ENCODE results near the gene SMAD1. TPM values are rescaled to one million over a fixed set of nuclear protein-coding genes. Genes with fewer than 3 reads are reported as not detected.

SMAD1 gene
- total and polyA plus RNA-seq, 2 of the 4 experiments (the other 2 are of a cell fraction), result 11.6 to 17.6 TPM

GRCh38 chr4:145521282-145521681 lies 39.6 kb downstream of the SMAD1 start:
- intact Hi-C loops (cut with micrococcal nuclease), result no loop called here
- no peak for DNase-seq
- in situ Hi-C loops (cut with MboI; ENCODE audit: low sequenced_read_pairs), result no loop called here
- Histone ChIP-seq H2BK5ac (ENCODE audit: low read depth, low read length, poor library complexity, severe bottlenecking) (no peak overlapping the region), H3K4me2 (ENCODE audit: low read depth, low read length) (no peak overlapping the region), H2BK20ac (ENCODE audit: low read depth, low read length) (no peak overlapping the region), H4K8ac (ENCODE audit: low read depth in 2 of 2, low read length in 2 of 2) (no peak overlapping the region), H3K56ac (ENCODE audit: extremely low read depth, insufficient read depth, low read length) (no peak overlapping the region), H4K5ac (ENCODE audit: low read depth, low read length) (no peak overlapping the region), H2AK9ac (replicated peaks; ENCODE audit: low read depth, low read length, poor library complexity) (no peak overlapping the region), H2BK120ac (ENCODE audit: low read depth, low read length) (no peak overlapping the region), H2AFZ (replicated peaks; ENCODE audit: low read length, poor library complexity) (no peak overlapping the region), H4K20me1 (ENCODE audit: insufficient read depth, low read length) (no peaks in the 10 kb centered on the region), H2AK5ac (ENCODE audit: low read depth, low read length) (no peak overlapping the region), H3K4ac (ENCODE audit: low read depth, low read length) (no peak overlapping the region), H3K23ac (ENCODE audit: low read depth, low read length) (no peak overlapping the region), H3K27ac (ENCODE audit: insufficient read depth, low read length) (no peak overlapping the region), H3K18ac (ENCODE audit: low read depth, low read length) (no peak overlapping the region), H3K27me3 (ENCODE audit: control insufficient read depth, insufficient read depth, low read length) (no peaks in the 10 kb centered on the region), H3K79me1 (ENCODE audit: low read depth in 1 of 2, low read length in 2 of 2) (peaks cover 7 to 16% of the 10 kb centered on the region in 2 experiments; a peak in 3 of 4 replicates), H4K91ac (ENCODE audit: insufficient read depth, low read depth, low read length) (no peak overlapping the region), H3K9me1 (ENCODE audit: insufficient read depth, low read length) (no peaks in the 10 kb centered on the region; the same call in 1 of the 2 replicates), H3K36me3 (ENCODE audit: control insufficient read depth, insufficient read depth, low read length) (0 out of 2 replicates have a peak, but pooled peaks cover 3% of the 10 kb centered on the region), H3K9me3 (ENCODE audit: control insufficient read depth, insufficient read depth, low read length) (no peaks in the 10 kb centered on the region), H3K9ac (ENCODE audit: low read depth, low read length) (no peak overlapping the region), H2BK15ac (ENCODE audit: low read depth, low read length) (no peak overlapping the region), H3K14ac (replicated peaks; ENCODE audit: low read depth, low read length) (no peak overlapping the region), H3K4me1 (ENCODE audit: control insufficient read depth, insufficient read depth, low read length) (peaks cover 3% of the 10 kb centered on the region; the same call in 1 of the 2 replicates), H3K4me3 (ENCODE audit: insufficient read depth, low read depth, low read length) (no peak overlapping the region)
- WGBS, 2 experiments (ENCODE audit: extremely low coverage in 2 of 2, insufficient read length in 1 of 2), result no CpG with 5 or more reads among the region's 2 CpGs
- ChIA-PET POLR2A (ENCODE audit: unreplicated experiment) (no interaction called here), CTCF (interaction anchor here (1.0 kb wide), 1 partner anchor 14 kb away, joined by 3 read pairs; no protein-coding TSS in a partner anchor)
- ATAC-seq (ENCODE audit: low read depth), result no peak
- no TSS peak for BruUV-seq (replicated peaks)
- TF ChIP-seq POLR2A (IDR thresholded peaks at IDR 0.05; ENCODE audit: low read depth, low read length) (no peak), NFE2L2 (IDR thresholded peaks at IDR 0.05; ENCODE audit: low read depth, low read length) (no peak)
- TF ChIP-seq, protein P1, sequence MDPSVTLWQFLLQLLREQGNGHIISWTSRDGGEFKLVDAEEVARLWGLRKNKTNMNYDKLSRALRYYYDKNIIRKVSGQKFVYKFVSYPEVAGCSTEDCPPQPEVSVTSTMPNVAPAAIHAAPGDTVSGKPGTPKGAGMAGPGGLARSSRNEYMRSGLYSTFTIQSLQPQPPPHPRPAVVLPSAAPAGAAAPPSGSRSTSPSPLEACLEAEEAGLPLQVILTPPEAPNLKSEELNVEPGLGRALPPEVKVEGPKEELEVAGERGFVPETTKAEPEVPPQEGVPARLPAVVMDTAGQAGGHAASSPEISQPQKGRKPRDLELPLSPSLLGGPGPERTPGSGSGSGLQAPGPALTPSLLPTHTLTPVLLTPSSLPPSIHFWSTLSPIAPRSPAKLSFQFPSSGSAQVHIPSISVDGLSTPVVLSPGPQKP (IDR thresholded peaks at IDR 0.05; ENCODE audit: borderline replicate concordance, low read depth, low read length), result no peak
- dilution Hi-C loops (cut with HindIII; ENCODE audit: low sequenced_read_pairs, unreplicated experiment), result no loop called here
